Body of pancreas (tissue), 4 donors: Measurements from ENCODE around the gene CETP.

Experiments
- CTCF ChIP-seq, 7 experiments: fragments of 450-650 bp in 4 of 7; fragments of 200-600 bp in 3 of 7; sonication (generic) in 3 of 7; IDR thresholded peaks; one replicate each; pipeline ENCODE4 v1.5.1; 2016 to 2019; ENCODE audit warnings: antibody characterized with exemption in 7 of 7
- POLR2A ChIP-seq, 3 donors: fragments of 450-650 bp; IDR thresholded peaks; one replicate each; pipeline ENCODE4 v1.6.1; 2016; ENCODE audit warnings: antibody characterized with exemption in 3 of 3, mild to moderate bottlenecking in 2 of 3

- TF ChIP-seq CTCF (IDR thresholded peaks at IDR 0.05) = no peak
- TF ChIP-seq POLR2A (IDR thresholded peaks at IDR 0.05) = no peak
Measured at GRCh38 chr16:57000271-57001025, 38.7 kb downstream of the CETP start.
